HG03095 (cell line): ENCODE data around the gene POT1.
A peak's percentile ranks its signal among the peaks of the same experiment; 100 is the strongest.
"Not testable (repeated sequence)": the region's sequence is repeated elsewhere in the genome, so short reads cannot be mapped to it uniquely, and the experiment has no call there.

Source experiments
- ATAC-seq: cut with Tn5 transposase; IDR thresholded peaks from one replicate; pipeline ENCODE4 v1.9.1; 2021; ENCODE audit warnings: moderate library complexity; ENCODE audit not compliant: unreplicated experiment

POT1 gene

GRCh38 chr7:124929467-124930172 lies at the start of gene POT1:
Gene POT1, minus strand, starts transcription at chr7:124929825. Its CDS starts 32,652 bp downstream, at chr7:124897173.
- ATAC-seq: peak; percentile 100

GRCh38 chr7:124975131-124975530 lies 45.5 kb upstream of the POT1 start:
- ATAC-seq: not testable (repeated sequence)

- ATAC-seq: no peak
Observed at GRCh38 chr7:124965553-124965952, 35.9 kb upstream of the POT1 start.

GRCh38 chr7:124959676-124960075 lies 30.1 kb upstream of the POT1 start:
- ATAC-seq: no peak

DNA sequence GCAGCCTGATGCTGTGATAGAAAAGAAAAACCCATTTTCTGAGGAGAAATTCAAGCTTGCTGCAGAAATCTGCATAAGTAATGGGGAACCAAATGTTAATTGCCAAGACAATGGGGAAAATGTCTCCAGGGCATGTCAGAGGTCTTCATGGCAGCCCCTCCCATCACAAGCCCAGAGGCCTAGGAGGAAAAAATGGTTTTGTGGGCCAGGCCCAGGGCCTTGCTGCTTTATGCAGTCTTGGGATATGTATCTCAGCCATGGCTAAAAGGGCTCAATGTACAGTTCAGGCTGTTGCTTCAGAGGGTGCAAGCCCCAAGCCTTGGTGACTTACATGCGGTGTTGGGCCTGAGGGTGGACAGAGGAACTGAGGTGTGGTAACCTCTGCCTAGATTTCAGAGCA lies 28.3 kb upstream of the POT1 start:
- ATAC-seq: not testable (repeated sequence)

GRCh38 chr7:124956160-124956559 lies 26.5 kb upstream of the POT1 start:
- ATAC-seq: no peak

DNA sequence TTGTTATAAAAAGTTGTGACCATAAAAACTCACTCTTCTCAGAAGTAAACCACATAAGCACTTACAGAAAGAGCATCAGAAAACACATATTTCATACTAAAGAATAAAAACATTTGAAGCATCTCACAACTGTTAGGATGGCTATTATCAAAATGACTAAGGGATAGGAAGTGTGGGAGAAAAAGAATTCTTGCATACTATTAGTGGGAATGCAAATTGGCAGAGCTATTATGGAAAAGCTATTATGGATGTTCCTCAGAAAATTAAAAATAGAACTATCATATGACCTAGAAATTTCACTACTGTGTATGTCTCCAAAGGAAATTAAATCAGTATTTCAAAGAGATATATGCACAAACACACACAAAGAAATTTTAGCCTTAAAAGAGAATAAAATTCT lies 25.2 kb upstream of the POT1 start:
- ATAC-seq: no peak

- ATAC-seq: no peak
Observed at GRCh38 chr7:124945680-124946079, 16.1 kb upstream of the POT1 start.

- ATAC-seq: no peak
Observed at GRCh38 chr7:124943472-124943871, 13.8 kb upstream of the POT1 start.

- ATAC-seq: no peak
Observed at GRCh38 chr7:124942399-124942798, 12.8 kb upstream of the POT1 start.

DNA sequence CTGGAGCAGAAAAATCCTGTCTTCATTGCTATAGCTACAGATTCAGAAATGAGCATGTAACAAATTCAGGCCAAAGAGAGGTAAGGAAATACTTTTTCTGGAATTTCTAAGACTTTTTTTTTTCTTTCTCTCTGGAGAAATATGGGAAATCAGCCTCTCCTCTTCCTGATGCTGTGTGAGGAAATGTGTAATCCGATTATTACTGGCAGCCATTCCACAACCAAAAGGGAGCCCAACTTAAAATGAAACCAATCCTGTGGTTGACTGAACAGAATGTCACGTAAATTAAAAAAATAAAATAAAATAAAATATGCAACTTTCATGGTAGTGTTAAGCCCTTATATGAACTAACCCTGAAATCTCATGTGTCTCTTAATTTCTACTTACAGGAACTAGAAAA lies 10.7 kb upstream of the POT1 start:
- ATAC-seq: no peak

DNA sequence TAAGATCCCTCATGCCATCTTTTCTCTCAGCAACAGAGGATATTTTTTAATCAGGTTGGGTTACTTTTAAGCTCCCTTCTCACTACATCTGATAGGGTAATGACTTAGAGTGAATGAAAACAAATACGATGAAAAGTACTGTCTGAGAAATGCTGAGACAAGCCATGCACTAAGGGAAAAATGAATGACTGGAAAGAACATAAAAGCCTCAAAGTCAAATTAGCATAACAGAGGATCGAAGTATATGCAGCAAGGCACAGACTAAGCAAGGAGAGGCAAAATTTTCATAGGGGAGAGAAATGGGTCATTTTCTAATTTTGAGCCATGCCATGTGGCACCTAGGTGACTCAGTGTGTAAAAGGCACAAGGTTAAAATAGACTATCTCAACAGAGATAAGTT lies 8.5 kb upstream of the POT1 start:
- ATAC-seq: no peak

GRCh38 chr7:124937076-124937475 lies 7.5 kb upstream of the POT1 start:
- ATAC-seq: no peak

DNA sequence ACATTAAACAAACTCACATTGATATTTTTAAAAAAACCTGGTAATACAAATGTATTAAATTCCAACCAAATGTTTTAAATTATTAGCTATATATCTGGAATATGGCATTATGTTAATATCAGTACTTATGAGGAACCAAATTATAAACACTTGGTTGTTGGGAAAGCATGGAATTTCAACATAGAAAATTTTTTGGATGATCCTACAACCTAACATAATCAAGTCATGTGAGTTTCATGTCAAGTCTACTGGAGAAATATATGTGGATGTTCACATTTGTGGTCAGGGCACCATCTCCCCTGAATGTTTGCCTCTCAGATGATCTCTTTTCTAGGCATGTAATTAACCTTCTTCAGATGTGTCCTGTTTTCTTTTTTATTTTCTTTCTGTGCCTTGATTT lies 5.2 kb upstream of the POT1 start:
- no peak for ATAC-seq

GRCh38 chr7:124930655-124931597 lies 1.3 kb upstream of the POT1 start:
- no peak for ATAC-seq

DNA sequence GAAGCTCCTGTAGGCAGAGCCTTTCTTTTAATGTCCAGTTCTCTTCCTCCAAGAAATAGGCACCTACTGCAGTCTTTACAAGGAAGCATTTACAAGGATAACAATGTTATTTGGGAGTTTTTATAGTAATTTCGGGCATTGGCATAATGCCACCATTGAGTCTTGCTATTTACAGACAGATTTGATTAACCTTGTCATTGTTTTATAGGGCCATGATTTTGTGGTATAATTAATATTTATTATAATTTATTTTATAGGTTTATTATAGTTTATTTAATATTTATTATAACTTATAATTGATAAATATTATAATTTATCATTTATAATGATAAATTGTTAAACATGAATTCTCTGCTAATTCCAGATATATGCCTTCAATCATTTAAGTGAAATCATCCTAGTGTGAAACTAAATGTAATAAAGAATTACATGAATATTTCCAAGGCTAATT lies 573 bp upstream of the POT1 start:
- no peak for ATAC-seq

DNA sequence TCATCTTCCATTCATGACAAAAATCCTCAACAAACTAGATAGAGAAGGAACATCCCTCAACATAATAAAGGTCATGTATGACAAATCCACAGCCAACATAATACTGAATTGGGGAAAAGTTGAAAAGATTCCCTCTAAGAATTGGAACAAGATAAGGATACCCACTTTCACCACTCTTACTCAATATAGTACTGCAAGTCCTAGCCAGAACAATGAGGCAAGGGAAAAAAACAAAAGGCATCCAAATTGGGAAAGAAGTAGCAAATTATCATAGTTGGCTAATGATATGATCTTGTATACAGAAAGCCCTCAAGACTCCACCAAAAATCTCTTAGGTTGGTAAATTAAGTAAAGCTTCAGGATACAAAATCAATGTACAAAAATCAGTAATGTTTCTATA lies 4.7 kb downstream of the POT1 start:
- ATAC-seq: no peak

DNA sequence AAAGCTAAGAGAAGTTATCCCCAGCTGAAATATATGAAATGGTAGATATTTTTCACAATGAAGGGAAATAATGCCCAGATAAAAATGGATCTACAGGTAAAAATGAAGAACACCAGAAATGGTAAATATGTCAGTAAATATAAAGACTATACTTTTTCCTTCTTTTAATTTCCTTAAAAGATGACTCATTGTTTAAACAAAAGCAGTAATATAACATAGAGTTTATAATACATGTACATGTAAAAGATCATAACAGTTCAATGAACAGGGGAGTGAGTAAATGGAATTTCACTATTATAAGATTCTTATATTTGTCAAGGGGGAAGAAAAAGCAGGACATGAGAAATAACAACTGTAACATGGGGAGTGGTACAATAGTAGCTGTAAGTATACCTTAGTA lies 7.4 kb downstream of the POT1 start:
- no peak for ATAC-seq

- ATAC-seq: no peak
Observed at GRCh38 chr7:124919841-124920240, 9.8 kb downstream of the POT1 start.

GRCh38 chr7:124918662-124919061 lies 11.0 kb downstream of the POT1 start:
- ATAC-seq: peak; percentile 71

- peak; percentile 48 for ATAC-seq
Observed at GRCh38 chr7:124915242-124915641, 14.4 kb downstream of the POT1 start.

DNA sequence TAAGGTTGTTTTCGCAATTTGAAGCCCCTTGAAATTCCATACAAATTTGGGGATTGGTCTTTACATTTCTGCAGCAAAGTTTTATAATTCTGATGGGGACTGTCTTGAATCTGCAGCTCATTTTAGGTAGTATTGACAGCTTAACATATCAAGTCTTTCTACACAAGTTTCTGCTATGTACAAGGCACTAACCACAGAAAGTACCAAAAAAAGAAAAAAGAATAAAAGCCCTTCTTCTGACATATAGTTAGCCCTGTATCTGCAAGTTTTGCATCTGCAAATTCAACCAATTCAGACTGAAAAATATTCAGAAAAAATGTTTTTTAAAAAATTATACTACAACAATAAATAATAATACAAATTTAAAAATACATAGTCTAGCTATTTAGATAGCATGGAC lies 15.3 kb downstream of the POT1 start:
- ATAC-seq: peak; percentile 61
